ENCODE results near the gene BZW2. TPM values are rescaled to one million over a fixed set of nuclear protein-coding genes. Genes with fewer than 3 reads are reported as not detected.
A peak's percentile ranks its signal among the peaks of the same experiment; 100 is the strongest.
"Not testable (repeated sequence)": the region's sequence is repeated elsewhere in the genome, so short reads cannot be mapped to it uniquely, and the experiment has no call there.

BZW2 gene
- total and polyA plus RNA-seq, 4 experiments from 2014 or later = 18.6 to 58.7 (median 33.6) TPM

DNA sequence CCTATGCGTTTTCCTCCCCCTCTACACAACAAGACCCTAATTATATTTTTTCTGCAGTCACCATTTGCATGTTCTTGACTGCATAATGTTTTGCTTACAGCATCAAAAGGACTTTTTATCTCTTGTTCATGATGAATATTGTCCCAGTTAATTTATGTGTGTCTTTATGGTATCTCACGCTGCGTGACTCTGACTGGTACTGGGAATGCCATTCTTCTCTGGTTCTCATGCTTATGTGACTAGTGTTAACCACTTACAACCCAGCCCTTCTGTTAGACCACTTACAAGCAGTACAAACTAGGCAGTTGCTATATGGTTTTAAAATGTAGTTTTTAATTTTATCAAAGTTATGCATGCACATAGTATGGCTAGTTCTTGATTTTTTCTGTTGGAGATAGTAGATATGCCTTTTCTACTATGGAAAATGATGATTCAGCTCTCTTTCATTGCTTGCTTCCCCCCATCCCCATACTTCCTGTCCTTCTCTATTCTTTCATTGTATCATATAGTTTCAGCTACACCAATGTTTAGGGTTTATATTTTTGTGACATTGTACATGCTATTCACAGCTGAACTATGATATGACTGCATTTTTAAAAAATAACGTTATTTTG lies 24.9 kb downstream of the BZW2 start:
- intact Hi-C loops (cut with micrococcal nuclease) = no loop called here
- H3K36me3 ChIP-seq (ENCODE audit: insufficient read depth, low read length) = no peaks in the 10 kb centered on the region
- H3K27me3 Mint-ChIP-seq = no peaks in the 10 kb centered on the region
- H3K4me3 Mint-ChIP-seq = no peak overlapping the region
- no peak for DNase-seq
- H3K27ac Mint-ChIP-seq = peak overlapping the region in 1 of 7 donors; percentile 43
- H3K27me3 ChIP-seq (ENCODE audit: insufficient read depth, low read length) = no peaks in the 10 kb centered on the region
- H3K4me1 ChIP-seq (ENCODE audit: insufficient read depth, low read length) = no peaks in the 10 kb centered on the region
- peaks cover 3 to 12% (median 6%) of the 10 kb centered on the region in 4 donors for H3K4me1 Mint-ChIP-seq
- peaks cover 50 to 59% of the 10 kb centered on the region in 2 donors for H3K36me3 Mint-ChIP-seq
- no peaks in the 10 kb centered on the region for H3K9me3 ChIP-seq (ENCODE audit: control insufficient read depth in 1 of 2, low read length in 2 of 2)
- H3K9me3 Mint-ChIP-seq = no peaks in the 10 kb centered on the region
- ChIA-PET CTCF (ENCODE audit: partially characterized antibody) (no interaction called here), POLR2A (ENCODE audit: partially characterized antibody) (no interaction called here)
- no peak overlapping the region for H3K27ac ChIP-seq (ENCODE audit: low read depth, low read length)
- no peak overlapping the region for H3K4me3 ChIP-seq (ENCODE audit: low read length in 2 of 2)

DNA sequence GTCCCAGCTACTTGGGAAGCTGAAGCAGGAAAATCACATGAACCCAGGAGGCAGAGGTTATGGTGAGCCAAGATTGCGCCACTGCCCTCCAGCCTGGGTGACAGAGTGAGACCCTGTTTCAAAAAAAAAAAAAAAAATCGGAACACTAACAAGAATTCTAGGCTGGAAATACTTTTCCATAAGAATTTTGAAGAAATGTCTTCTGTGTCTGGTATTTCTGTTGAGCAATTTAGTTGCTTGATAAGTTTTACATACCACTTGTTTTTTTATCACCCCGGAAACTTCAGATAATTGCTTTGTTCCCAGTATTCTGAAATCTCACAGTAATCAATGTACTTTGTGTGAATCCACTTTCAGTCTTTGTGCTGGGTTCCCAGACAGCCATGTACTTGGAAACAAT lies 25.8 kb downstream of the BZW2 start:
- intact Hi-C loops (cut with micrococcal nuclease) = no loop called here
- H3K36me3 Mint-ChIP-seq = peaks cover 51 to 61% of the 10 kb centered on the region in 2 donors

GRCh38 chr7:16675277-16675676 lies 29.3 kb downstream of the BZW2 start:
- Histone ChIP-seq H3K27ac (ENCODE audit: low read depth, low read length) (no peak overlapping the region), H3K4me3 (ENCODE audit: low read length in 2 of 2) (no peak overlapping the region), H3K9me3 (ENCODE audit: control insufficient read depth in 1 of 2, low read length in 2 of 2) (no peaks in the 10 kb centered on the region), H3K4me1 (ENCODE audit: insufficient read depth, low read length) (no peaks in the 10 kb centered on the region), H3K36me3 (ENCODE audit: insufficient read depth, low read length) (no peaks in the 10 kb centered on the region), H3K27me3 (ENCODE audit: insufficient read depth, low read length) (no peaks in the 10 kb centered on the region)
- DNase-seq = no peak
- H3K36me3 Mint-ChIP-seq = peaks cover 51 to 61% of the 10 kb centered on the region in 2 donors
- H3K4me3 Mint-ChIP-seq = no peak overlapping the region
- intact Hi-C loops (cut with micrococcal nuclease) = no loop called here
- H3K27ac Mint-ChIP-seq = no peak overlapping the region
- no peaks in the 10 kb centered on the region for H3K9me3 Mint-ChIP-seq
- POLR2A ChIA-PET (ENCODE audit: partially characterized antibody) = interaction anchor here (1.2 kb wide), 1 partner anchor 30 kb away, joined by 3 read pairs; the partner anchor contains the start of gene ANKMY2
- peaks cover 0 to 9% (median 5%) of the 10 kb centered on the region in 4 donors for H3K4me1 Mint-ChIP-seq
- no peaks in the 10 kb centered on the region for H3K27me3 Mint-ChIP-seq
- CTCF ChIA-PET (ENCODE audit: partially characterized antibody) = interaction anchor here (1.3 to 1.4 kb wide), 2 partner anchors 8 to 11 kb away, joined by 3 read pairs; no protein-coding TSS in a partner anchor

More for the DNA sequence above, 25.8 kb downstream of the BZW2 start:
- Mint-ChIP-seq H3K4me3 (no peak overlapping the region), H3K4me1 (peaks cover 3 to 12% (median 7%) of the 10 kb centered on the region in 4 donors), H3K27ac (peak overlapping the region in 1 of 7 donors; percentile 74), H3K9me3 (no peaks in the 10 kb centered on the region), H3K27me3 (no peaks in the 10 kb centered on the region)
- POLR2A ChIA-PET (ENCODE audit: partially characterized antibody) = no interaction called here
- Histone ChIP-seq H3K36me3 (ENCODE audit: insufficient read depth, low read length) (no peaks in the 10 kb centered on the region), H3K4me3 (ENCODE audit: low read length in 2 of 2) (no peak overlapping the region), H3K9me3 (ENCODE audit: control insufficient read depth in 1 of 2, low read length in 2 of 2) (no peaks in the 10 kb centered on the region), H3K27me3 (ENCODE audit: insufficient read depth, low read length) (no peaks in the 10 kb centered on the region), H3K4me1 (ENCODE audit: insufficient read depth, low read length) (no peaks in the 10 kb centered on the region), H3K27ac (ENCODE audit: low read depth, low read length) (no peak overlapping the region)
- no peak for DNase-seq
- CTCF ChIA-PET (ENCODE audit: partially characterized antibody) = interaction anchor here (0.7 kb wide), 1 partner anchor 136 kb away, joined by 3 read pairs; no protein-coding TSS in a partner anchor

- POLR2A ChIA-PET (ENCODE audit: partially characterized antibody) = no interaction called here
Observed at GRCh38 chr7:16677978-16678494, 32.1 kb downstream of the BZW2 start.

DNA sequence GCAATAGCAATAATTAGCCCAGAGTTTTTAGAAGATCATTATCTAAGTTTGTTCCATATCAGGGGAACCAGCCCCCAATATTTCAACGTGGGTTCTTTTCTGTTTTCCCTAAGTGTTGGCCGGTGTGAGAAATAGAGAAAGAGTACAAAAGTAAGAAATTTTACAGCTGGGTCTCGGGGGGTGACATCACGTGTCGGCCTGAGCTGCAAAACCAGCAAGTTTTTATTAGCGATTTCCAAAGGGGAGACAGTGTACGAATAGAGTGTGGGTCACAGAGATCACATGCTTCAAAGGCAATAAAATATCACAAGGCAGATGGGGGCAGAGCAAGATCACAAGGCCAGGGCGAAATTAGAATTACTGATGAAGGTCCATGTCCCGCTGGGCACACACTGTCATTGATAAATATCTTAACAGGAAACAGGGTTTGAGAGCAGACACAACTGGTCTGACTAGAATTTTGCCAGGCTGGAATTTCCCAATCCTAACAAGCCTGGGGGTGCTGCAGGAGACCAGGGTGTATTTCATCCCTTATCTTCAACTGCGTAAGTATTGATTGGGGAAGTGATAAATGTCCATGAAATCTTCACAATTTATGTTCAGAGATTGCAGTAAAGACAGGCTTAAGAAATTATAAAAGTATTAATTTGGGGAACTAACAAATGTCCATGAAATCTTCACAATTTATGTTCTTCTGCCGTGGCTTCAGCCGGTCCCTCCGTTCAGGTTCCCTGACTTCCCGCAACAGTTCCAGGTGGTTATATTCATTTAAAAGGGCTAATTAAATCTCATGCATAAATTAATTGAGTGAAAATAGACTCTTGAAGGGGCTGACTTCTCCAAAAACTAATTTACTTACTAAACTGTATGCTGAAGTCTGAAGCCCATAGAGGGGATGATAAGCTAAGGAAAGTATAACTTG lies 32.9 kb downstream of the BZW2 start:
- intact Hi-C loops (cut with micrococcal nuclease) = not testable (repeated sequence)
- POLR2A ChIA-PET (ENCODE audit: partially characterized antibody) = interaction anchor here (1.1 kb wide), 1 partner anchor 33 kb away, joined by 4 read pairs; no protein-coding TSS in a partner anchor

More at GRCh38 chr7:16677978-16678494, 32.1 kb downstream of the BZW2 start:
- Histone ChIP-seq H3K27me3 (ENCODE audit: insufficient read depth, low read length) (no peaks in the 10 kb centered on the region), H3K9me3 (ENCODE audit: control insufficient read depth in 1 of 2, low read length in 2 of 2) (no peaks in the 10 kb centered on the region), H3K27ac (ENCODE audit: low read depth, low read length) (no peak overlapping the region), H3K4me3 (ENCODE audit: low read length in 2 of 2) (no peak overlapping the region), H3K36me3 (ENCODE audit: insufficient read depth, low read length) (no peaks in the 10 kb centered on the region), H3K4me1 (ENCODE audit: insufficient read depth, low read length) (no peaks in the 10 kb centered on the region)
- Mint-ChIP-seq H3K27ac (no peak overlapping the region), H3K4me3 (no peak overlapping the region), H3K9me3 (no peaks in the 10 kb centered on the region), H3K27me3 (no peaks in the 10 kb centered on the region), H3K36me3 (peaks cover 59 to 60% of the 10 kb centered on the region in 2 donors), H3K4me1 (peaks cover 0 to 4% (median 0%) of the 10 kb centered on the region in 4 donors)
- intact Hi-C loops (cut with micrococcal nuclease) = no loop called here
- CTCF ChIA-PET (ENCODE audit: partially characterized antibody) = no interaction called here
- no peak for DNase-seq

DNA sequence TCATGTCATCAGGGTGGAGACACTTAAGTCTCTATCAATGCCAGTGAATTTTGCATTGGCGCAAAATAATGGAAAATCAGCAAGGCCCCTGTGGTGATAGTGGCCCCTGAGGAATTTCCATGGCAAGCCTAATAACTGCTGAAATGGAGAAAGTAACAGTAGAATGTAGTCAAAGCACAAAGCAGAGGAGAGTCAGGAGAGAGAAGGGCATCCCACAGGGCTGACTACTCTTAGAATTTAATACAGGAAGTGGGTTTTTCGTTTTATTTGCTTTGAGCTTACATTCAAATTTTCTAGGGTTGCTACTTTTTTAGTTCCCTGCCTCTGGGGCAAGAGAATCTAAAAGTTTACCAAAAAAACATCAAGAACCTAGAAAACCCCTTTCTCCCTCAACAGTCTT lies 39.0 kb downstream of the BZW2 start:
- no peaks in the 10 kb centered on the region for H3K9me3 ChIP-seq (ENCODE audit: control insufficient read depth in 1 of 2, low read length in 2 of 2)
- ChIA-PET CTCF (ENCODE audit: partially characterized antibody) (interaction anchor here (0.8 kb wide), 1 partner anchor 39 kb away, joined by 3 read pairs; the partner anchor contains the start of genes ANKMY2 and BZW2), POLR2A (ENCODE audit: partially characterized antibody) (interaction anchor here (0.9 to 3.2 kb wide), 2 partner anchors 39 to 48 kb away, joined by 3 to 8 read pairs; partner anchors contain the start of genes ANKMY2 and BZW2)
- no peak overlapping the region for H3K27ac ChIP-seq (ENCODE audit: low read depth, low read length)
- Mint-ChIP-seq H3K9me3 (no peaks in the 10 kb centered on the region), H3K4me3 (peak overlapping the region in 3 of 8 donors; percentile 3 to 56 (median 30)), H3K27me3 (no peaks in the 10 kb centered on the region), H3K4me1 (peaks cover 6 to 22% (median 19%) of the 10 kb centered on the region in 4 donors), H3K36me3 (peaks cover 52 to 62% of the 10 kb centered on the region in 2 donors), H3K27ac (peak overlapping the region in 6 of 7 donors; percentile 39 to 80 (median 64))
- peaks cover 10% of the 10 kb centered on the region for H3K4me1 ChIP-seq (ENCODE audit: insufficient read depth, low read length)
- peak in 2 of 5 donors; percentile 2 to 8 for DNase-seq
- H3K4me3 ChIP-seq (ENCODE audit: low read length in 2 of 2) = no peak overlapping the region
- peaks cover 4% of the 10 kb centered on the region for H3K36me3 ChIP-seq (ENCODE audit: insufficient read depth, low read length)
- H3K27me3 ChIP-seq (ENCODE audit: insufficient read depth, low read length) = no peaks in the 10 kb centered on the region
- intact Hi-C loops (cut with micrococcal nuclease) = no loop called here

More for the DNA sequence above, 32.9 kb downstream of the BZW2 start:
- H3K4me3 Mint-ChIP-seq; H3K27me3 Mint-ChIP-seq; H3K9me3 ChIP-seq (ENCODE audit: control insufficient read depth in 1 of 2, low read length in 2 of 2); DNase-seq; H3K4me1 Mint-ChIP-seq; H3K36me3 ChIP-seq (ENCODE audit: insufficient read depth, low read length); CTCF ChIA-PET (ENCODE audit: partially characterized antibody); H3K27me3 ChIP-seq (ENCODE audit: insufficient read depth, low read length); H3K4me1 ChIP-seq (ENCODE audit: insufficient read depth, low read length); H3K4me3 ChIP-seq (ENCODE audit: low read length in 2 of 2); H3K9me3 Mint-ChIP-seq; H3K27ac ChIP-seq (ENCODE audit: low read depth, low read length): not testable (repeated sequence)
- Mint-ChIP-seq H3K27ac (peak overlapping the region in 1 of 7 donors; percentile 32), H3K36me3 (peaks cover 61 to 62% of the 10 kb centered on the region in 2 donors)
